HG03159 (cell line): Measurements from ENCODE around the gene EMB.
"Not testable (repeated sequence)": the region's sequence is repeated elsewhere in the genome, so short reads cannot be mapped to it uniquely, and the experiment has no call there.

ENCODE experiments used
- ATAC-seq: cut with Tn5 transposase; IDR thresholded peaks from one replicate; pipeline ENCODE4 v1.9.1; 2021; ENCODE audit warnings: mild to moderate bottlenecking, moderate library complexity; ENCODE audit not compliant: unreplicated experiment

Gene EMB

DNA sequence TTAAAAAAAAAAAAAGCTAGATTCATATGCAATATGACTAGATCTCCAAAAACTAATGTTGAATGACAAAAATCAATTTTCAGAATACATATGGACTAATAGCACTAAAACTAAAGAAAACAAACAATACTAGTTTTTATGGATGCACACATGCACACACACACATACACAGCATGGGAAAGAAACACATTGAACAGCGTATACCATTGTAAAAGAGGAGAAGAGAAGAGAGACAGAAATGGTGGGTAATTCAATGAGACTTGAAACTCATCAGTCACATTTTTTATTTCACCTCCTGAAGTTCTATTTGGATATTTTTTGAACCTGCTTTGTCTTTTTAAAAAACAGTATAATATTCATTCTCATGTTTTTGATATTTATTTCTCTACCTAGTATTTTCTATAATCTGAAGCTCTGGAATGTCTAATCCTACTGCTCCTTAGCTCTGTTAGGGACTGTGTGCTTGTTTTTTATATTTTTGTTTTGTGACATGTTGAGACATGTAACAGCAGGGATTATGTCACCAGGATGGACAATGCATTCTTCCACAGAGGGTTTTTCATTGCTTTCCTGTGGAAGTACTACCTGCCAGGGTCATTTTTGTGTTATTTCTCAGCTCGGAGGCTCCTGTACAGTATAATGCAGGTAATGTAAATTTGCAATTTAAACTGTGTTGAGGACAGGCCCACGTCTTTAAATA lies 17.8 kb downstream of the EMB start:
- ATAC-seq = not testable (repeated sequence)

DNA sequence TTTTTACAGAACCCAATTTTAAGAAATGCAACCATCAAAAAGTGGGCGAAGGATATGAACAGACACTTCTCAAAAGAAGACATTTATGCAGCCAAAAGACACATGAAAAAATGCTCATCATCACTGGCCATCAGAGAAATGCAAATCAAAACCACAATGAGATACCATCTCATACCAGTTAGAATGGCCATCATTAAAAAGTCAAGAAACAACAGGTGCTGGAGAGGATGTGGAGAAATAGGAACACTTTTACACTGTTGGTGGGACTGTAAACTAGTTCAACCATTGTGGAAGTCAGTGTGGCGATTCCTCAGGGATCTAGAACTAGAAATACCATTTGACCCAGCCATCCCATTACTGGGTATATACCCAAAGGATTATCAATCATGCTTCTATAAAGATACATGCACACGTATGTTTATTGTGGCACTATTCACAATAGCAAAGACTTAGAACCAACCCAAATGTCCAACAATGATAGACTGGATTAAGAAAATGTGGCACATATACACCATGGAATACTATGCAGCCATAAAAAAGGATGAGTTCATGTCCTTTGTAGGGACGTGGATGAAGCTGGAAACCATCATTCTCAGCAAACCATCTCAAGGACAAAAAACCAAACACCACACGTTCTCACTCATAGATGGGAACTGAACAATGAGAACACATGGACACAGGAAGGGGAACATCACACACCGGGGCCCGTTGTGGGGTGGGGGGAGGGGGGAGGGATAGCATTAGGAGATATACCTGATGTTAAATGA lies 19.7 kb downstream of the EMB start:
- ATAC-seq = not testable (repeated sequence)

DNA sequence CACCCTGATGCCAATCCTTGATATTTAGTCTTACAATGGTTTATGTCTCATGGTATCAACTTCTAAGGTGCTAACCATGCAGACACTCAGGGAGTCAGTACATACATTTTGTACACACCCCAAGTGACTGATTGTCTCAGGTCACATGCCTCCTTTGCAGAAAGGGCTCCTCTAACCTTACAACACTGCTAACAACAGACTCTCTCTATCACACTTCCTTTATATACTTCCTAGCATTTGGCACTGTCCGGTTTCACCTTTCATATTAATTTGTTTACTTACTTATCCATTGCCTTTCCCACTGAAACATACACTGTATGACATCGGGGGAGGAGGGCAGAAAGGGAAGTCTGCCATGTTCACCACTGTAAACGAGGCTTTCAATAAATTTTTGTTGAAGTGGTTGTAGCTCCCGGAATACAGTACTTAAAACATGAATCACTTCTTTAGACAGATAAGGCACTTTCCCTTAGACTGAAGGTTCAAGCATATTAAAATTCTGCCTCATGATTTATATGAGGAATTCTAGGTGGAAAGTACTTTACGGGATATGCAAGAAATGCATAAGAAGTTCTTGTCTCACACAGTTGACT lies 20.6 kb downstream of the EMB start:
- no peak for ATAC-seq

DNA sequence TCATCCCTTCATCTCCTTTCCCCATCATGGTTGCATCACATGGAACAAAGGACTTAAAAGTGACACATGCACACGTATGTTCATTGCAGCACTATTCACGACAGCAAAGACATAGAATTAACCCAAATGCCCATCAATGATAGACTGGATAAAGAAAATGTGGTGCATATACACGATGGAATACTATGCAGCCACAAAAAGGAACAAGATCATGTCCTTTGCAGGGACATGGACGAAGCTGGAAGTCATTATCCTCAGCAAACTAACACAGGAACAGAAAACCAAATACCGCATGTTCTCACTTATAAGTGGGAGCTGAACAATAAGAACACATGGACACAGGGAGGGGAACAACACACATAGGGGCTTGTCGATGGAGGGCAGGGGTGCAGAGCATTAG lies 21.4 kb downstream of the EMB start:
- ATAC-seq = not testable (repeated sequence)

DNA sequence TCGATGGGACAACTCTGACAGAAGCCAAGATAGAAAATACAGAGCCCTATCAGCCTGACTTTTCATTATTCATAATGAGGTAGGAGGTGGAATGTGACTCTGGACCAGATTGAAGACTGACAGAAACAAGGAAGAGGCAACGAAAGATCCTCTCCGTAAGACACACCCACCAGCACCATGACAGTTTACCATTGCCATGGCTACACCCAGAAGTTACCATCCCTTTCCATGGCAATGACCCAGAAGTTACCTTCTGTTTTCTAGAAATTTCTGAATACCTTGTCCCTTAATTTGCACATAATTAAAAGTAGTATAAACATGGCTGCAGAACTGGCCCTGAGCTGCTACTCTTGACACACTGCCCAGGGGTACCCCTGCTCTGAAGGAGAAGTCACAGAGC lies 24.5 kb downstream of the EMB start:
- not testable (repeated sequence) for ATAC-seq

DNA sequence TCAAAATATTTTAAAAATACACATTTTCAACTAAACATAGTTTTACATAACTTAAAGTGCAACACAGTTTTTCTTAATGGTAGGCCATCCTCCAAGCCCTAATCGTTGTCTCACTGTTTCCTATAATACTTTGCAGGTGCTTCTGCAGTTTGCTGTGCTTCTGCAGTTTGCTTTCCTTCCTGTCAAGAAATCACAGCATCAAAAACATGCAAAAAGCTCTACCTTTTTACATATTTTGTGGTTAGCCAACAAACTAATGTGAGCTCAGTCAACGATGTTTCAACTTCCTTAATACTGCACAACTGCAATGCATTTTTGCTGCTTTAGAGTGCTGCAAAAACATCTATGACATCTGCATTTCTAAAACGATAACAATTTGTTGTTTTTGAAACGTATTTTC lies 25.2 kb downstream of the EMB start:
- peak; percentile 95 for ATAC-seq

DNA sequence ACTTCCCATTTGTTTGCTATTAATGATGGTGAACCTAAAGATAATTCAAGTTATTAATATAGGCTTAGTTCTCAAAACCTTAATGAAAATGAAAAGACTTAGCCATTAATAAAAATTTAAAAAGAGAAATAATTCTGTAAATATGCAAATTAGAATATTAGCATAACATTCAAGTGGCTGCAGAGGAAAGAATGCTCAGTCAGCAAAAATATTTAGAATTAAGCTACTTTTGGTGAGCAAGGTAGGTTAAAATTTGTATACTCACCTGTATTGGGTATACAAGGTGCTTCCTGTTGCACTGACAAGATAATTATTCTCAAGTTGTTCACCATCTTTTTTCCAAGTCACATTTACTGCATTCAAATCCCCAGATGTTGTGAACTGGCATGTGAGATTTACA lies 30.2 kb downstream of the EMB start:
- ATAC-seq = not testable (repeated sequence)

DNA sequence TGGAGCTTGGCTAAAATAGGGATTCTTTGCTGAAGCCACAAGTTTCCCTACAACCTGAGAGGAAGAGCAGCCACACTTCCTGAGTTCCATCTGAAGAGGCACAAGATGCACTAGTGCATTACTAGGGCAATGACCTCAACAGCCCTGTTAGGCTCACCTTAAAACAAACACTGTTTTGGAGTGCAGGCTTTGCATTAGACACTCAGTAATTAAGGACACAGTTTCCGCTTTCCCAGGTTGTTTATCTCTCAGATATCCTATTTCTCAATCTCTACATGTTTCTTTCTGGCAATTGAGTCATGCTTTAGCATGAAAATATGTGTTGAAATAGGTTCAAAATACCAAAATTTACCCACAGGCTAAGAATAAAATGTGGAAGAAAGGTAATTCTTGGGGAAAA lies 34.2 kb downstream of the EMB start:
- no peak for ATAC-seq

DNA sequence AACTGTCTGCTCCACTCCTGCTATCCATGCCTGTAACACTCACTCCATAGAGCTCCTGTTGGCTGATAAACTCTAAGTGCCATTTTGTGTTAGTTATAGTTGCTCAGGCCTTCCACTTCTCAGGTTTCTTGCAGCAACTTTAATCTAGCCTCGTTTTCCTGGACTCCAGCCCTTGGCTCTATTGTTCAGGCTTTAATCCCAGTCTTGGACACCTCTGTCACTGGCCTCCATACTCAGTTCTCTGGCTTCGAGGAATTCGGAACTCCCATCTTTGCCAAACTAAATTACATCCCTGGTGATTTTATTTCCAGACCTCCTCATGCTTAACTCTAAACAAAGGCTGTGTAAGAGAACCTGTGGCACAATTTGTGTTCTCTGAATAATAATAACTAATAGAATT lies 39.8 kb downstream of the EMB start:
- no peak for ATAC-seq

DNA sequence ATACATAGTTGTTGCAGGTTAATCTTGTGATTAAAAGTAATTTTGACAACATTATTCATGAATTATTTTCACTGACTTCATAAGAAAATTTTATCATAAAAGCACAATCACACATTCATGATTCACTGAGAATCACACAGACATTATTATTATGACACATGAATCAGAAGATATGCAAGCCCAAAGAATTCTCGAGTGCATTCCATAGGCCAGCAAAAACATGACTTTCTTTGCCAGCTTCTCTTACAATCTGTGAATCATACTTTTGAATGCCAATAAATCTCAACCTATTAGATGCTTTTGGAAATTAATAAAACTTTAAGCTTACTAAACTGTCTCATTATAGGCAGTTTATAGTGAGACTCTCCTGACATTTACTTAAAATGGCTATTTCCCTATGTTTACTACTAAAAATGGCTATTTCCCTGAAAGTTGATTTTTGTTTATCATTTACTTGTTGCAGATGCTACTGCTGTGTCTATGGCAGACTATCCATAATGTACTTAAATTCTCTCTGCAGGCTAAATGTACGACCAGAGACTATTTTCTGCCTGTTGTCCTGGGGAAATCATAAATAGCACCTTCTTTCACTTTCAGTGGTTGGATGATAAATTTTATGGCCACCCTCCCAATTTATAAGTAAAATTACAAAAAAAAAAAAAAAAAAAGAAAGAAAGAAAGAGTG lies 47.0 kb downstream of the EMB start:
- ATAC-seq = not testable (repeated sequence)

DNA sequence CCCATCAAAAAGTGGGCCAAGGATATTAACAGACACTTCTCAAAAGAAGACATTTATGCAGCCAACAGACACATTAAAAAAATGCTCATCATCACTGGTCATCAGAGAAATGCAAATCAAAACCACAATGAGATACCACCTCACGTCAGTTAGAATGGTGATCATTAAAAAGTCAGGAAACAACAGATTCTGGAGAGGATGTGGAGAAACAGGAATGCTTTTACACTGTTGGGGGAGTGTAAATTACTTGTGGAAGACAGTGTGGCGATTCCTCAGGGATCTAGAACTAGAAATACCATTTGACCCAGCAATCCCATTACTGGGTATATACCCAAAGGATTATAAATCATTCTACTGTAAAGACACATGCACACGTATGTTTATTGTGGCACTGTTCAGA lies 48.8 kb downstream of the EMB start:
- ATAC-seq = not testable (repeated sequence)

DNA sequence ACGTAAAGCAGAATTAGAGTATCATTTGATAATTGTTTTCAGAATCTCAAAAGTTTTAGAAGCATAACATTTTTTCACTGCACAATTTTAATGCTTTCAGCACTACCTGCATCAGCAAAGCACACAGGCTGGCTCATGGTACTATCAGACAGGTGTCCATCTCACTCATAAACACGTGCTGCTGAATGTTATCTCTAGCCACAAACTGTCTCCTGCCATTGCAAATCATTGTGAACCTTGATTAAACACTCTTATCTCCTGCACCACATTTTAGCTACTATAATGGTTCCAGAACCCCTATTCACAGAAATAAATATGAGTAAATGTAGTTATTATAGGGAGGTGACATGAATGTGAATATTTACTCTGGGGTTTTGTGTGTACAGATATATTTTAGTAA lies 56.7 kb downstream of the EMB start:
- ATAC-seq = not testable (repeated sequence)

DNA sequence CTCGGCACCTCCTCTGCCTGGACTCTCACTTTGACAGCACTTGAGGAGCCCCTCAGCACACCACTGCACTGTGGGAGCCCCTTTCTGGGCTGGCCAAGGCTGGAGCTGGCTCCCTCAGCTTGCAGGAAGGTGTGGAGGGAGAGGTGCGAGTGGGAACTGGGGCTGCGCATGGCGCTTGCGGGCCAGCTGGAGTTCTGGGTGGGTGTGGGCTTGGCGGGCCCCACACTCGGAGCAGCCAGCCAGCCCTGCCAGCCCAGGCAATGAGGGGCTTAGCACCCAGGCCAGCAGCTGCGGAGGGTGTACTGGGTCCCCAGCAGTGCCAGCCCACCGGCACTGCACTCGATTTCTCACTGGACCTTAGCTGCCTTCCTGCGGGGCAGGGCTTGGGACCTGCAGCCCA lies 64.4 kb downstream of the EMB start:
- ATAC-seq = not testable (repeated sequence)

DNA sequence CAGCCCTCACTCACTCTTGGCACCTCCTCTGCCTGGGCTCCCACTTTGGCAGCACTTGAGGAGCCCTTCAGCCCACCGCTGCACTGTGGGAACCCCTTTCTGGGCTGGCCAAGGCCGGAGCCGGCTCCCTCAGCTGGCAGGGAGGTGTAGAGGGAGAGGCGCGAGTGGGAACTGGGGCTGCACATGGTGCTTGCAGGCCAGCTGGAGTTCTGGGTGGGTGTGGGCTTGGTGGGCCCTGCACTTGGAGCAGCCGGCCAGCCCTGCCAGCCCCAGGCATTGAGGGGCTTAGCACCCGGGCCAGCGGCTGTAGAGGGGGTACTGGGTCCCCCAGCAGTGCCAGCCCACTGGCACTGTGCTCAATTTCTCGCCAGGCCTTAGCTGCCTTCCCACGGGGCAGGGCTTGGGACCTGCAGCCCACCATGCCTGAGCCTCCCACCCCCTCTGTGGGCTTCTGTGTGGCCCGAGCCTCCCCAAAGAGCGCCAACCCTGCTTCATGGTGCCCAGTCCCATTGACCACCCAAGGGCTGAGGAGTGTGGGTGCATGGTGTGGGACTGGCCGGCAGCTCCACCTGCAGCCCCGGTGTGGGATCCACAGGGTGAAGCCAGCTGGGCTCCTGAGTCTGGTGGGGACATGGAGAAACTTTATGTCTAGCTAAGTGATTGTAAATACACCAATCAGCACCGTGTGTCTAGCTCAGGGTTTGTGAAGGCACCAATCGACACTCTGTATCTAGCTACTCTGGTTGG lies 71.6 kb downstream of the EMB start:
- ATAC-seq = not testable (repeated sequence)

DNA sequence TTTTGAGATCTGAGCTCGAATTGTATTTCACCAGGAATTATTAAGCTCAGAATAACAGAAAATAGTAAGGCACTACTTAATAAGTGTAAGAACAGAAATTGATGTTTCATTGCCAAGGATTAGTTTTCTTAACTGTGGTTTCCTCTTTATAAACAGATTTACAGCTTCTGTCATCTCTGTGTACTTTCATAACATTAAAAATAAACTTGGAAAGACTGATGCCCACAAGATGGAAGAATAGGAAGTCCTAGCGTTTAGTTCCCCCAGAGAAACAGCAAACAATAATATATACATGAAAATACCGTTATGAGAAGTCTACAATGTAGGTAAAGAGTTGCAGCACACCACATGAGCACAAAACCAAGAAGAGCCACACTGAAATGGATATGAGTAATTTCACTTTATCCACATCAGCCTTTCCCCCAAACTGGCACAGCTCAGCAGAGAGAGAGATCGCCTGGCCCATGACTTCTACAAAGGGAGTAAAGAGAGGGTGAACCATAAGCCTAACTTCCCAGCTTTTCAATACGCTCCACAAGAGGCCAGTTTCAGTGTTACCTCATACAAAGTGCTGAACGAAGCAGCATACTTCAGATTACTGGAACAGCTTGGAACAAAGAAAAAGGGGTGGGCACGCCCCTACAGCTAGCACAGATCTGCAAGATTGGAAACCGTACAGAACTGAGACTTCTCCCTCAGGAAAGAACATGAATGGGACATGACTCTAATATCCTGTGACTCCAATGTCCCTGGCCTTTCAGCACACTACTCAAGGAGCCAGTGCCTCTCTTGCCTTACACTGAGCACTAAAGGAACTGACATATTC lies 75.4 kb downstream of the EMB start:
- no peak for ATAC-seq

DNA sequence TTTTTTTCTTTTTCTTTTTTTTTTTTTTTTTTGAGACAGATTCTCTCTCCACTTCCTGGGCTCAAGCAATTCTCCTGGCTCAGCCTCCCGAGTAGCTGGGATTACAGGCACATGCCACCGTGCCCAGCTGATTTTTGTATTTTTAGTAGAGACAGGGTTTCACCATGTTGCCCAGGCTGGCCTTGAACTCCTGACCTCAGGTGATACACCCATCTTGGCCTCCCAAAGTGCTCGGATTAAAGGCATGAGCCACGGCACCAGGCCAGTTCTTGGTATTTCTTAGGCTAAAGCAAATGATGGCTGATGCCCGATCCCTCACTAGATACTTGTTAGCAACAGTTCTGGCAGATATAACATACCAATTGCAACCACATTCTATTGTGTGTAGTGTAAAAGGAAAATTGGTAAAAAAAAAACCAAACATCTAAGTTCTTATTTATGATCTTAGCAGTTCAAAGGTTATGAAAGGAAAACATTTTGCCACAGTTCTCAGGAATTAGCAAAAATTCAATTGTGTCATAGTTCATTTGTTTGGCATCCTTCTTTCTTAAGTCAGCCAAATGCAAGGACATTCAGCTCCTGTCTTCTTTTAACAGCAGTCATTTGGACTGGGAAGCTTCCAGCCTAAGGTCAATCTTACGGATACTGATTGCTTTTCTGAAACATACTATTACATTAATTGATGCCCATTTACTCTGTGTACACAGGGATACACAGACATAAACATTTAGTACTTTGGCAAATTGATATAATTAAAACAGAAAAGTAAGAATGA lies 76.4 kb downstream of the EMB start:
- ATAC-seq = not testable (repeated sequence)

DNA sequence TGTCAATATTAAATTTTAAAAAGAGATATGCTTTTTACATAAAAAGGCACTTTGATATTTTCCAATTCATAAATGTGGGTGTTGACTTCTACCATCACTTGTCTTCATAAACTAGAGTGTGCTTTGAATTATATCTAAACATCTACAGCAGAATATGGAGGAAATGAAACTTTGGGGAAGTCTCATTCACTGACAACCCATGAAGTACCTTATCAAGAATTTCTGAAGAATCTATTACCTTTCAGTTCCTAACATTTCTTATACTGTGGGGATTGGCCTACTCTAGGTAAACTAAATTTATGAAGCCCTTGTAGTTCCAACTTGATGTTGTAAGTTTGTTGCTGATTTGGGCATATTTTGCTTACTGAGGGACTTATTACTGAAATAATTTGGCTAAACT lies 81.9 kb downstream of the EMB start:
- no peak for ATAC-seq

DNA sequence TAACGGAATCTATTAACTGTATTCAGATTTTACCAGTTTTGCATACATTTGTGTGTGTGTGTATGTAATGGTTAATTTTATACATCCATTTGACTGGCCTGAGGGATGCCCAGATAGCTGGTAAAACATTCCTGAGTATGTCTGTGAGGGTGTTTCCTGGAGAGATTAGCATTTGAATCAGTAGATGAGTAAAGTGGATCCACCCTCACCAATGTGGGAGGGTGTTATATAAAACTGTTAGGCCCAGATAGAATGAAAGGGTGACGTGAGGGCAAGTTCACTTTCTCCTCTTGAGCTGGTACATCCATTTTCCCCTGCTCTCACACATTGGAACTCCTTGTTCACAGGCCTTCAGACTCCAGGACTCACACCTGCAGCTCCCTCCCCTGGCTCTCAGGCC lies 88.7 kb downstream of the EMB start:
- ATAC-seq = no peak
